Neuron (in vitro differentiated cells): ENCODE results near the gene ARHGAP24.
A peak's percentile ranks its signal among the peaks of the same experiment; 100 is the strongest.

Source experiments
- H2AFZ ChIP-seq: one replicate; pipeline ENCODE4 v1.6.1; 2013; ENCODE audit warnings: low read depth, mild to moderate bottlenecking, inconsistent platforms, low read length, moderate library complexity
- H3K27me3 ChIP-seq: one replicate; pipeline ENCODE4 v1.6.1; 2013; ENCODE audit warnings: low read length; ENCODE audit not compliant: insufficient read depth
- H3K36me3 ChIP-seq: one replicate; pipeline ENCODE4 v1.6.1; 2013; ENCODE audit warnings: low read length; ENCODE audit not compliant: insufficient read depth
- H3K4me1 ChIP-seq: one replicate; pipeline ENCODE4 v1.6.1; 2013; ENCODE audit warnings: low read length; ENCODE audit not compliant: insufficient read depth
- H3K4me3 ChIP-seq: 2 replicates; pipeline ENCODE4 v1.5.1; 2013; ENCODE audit warnings: mild to moderate bottlenecking, low read length, moderate library complexity
- H3K9me3 ChIP-seq: one replicate; pipeline ENCODE4 v1.6.1; 2013; ENCODE audit warnings: low read length

ARHGAP24 gene

GRCh38 chr4:85772470-85772869, 297.5 kb downstream of the ARHGAP24 start:
- Histone ChIP-seq H3K4me3 (no peak overlapping the region), H3K9me3 (no peaks in the 10 kb centered on the region), H2AFZ (no peak overlapping the region), H3K27me3 (no peaks in the 10 kb centered on the region), H3K36me3 (no peaks in the 10 kb centered on the region), H3K4me1 (peaks cover 5% of the 10 kb centered on the region)

DNA sequence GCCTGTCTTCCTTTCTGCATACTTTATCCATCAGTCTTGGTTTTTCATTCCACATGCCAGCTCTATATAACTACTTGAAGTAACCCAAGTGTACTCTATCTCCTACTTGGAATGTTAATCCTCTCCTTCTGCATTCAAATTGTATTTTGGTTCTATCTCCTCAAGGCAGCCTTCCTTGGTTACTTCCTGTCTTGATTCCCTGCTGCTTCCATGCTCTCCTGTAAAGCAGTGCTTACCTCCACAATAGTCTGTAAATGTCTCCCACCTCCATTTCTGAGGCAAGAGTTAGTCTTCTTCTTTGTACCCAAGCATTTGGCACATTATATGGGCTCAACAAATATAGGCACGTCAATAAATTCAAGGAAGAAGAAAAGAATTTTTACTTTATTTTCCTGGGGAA, 298.4 kb downstream of the ARHGAP24 start:
- Histone ChIP-seq H2AFZ (peak overlapping the region; percentile 65), H3K4me1 (peaks cover 5% of the 10 kb centered on the region), H3K9me3 (no peaks in the 10 kb centered on the region), H3K4me3 (no peak overlapping the region), H3K27me3 (no peaks in the 10 kb centered on the region), H3K36me3 (no peaks in the 10 kb centered on the region)

- H3K27me3 ChIP-seq = no peaks in the 10 kb centered on the region
- peaks cover 5% of the 10 kb centered on the region for H3K4me1 ChIP-seq
- H3K4me3 ChIP-seq = no peak overlapping the region
- no peaks in the 10 kb centered on the region for H3K36me3 ChIP-seq
- peak overlapping the region; percentile 65 for H2AFZ ChIP-seq
- no peaks in the 10 kb centered on the region for H3K9me3 ChIP-seq
These were observed 299.1 kb downstream of the ARHGAP24 start for GRCh38 chr4:85774000-85774399.

DNA sequence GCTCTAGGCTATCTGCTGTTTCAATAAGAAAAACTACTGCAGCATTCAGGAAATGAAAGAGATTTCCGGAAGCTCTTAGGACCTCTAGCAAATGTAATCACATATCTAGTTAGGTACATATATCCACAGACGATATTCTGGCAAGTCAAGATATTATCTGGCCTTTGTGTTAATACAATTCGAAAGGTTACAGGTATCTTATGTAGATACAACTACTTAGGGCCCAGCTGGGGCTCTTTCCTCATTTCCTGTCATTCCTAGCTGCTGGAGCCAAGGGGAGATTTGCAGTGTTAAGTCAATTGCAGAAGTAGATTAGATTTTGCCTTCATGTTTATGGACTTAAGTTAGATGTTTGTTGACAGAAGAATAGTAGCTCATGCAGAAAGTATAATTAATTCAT, 299.5 kb downstream of the ARHGAP24 start:
- Histone ChIP-seq H3K9me3 (no peaks in the 10 kb centered on the region), H3K4me1 (peaks cover 5% of the 10 kb centered on the region), H3K36me3 (no peaks in the 10 kb centered on the region), H3K27me3 (no peaks in the 10 kb centered on the region), H2AFZ (no peak overlapping the region), H3K4me3 (no peak overlapping the region)

GRCh38 chr4:85776096-85776495, 301.1 kb downstream of the ARHGAP24 start:
- H3K4me3 ChIP-seq = no peak overlapping the region
- H3K27me3 ChIP-seq = no peaks in the 10 kb centered on the region
- no peak overlapping the region for H2AFZ ChIP-seq
- H3K36me3 ChIP-seq = no peaks in the 10 kb centered on the region
- no peaks in the 10 kb centered on the region for H3K9me3 ChIP-seq
- peaks cover 5% of the 10 kb centered on the region for H3K4me1 ChIP-seq

GRCh38 chr4:85776579-85776978, 301.6 kb downstream of the ARHGAP24 start:
- Histone ChIP-seq H3K9me3 (no peaks in the 10 kb centered on the region), H3K27me3 (no peaks in the 10 kb centered on the region), H3K4me3 (no peak overlapping the region), H3K36me3 (no peaks in the 10 kb centered on the region), H2AFZ (no peak overlapping the region), H3K4me1 (peaks cover 5% of the 10 kb centered on the region)

DNA sequence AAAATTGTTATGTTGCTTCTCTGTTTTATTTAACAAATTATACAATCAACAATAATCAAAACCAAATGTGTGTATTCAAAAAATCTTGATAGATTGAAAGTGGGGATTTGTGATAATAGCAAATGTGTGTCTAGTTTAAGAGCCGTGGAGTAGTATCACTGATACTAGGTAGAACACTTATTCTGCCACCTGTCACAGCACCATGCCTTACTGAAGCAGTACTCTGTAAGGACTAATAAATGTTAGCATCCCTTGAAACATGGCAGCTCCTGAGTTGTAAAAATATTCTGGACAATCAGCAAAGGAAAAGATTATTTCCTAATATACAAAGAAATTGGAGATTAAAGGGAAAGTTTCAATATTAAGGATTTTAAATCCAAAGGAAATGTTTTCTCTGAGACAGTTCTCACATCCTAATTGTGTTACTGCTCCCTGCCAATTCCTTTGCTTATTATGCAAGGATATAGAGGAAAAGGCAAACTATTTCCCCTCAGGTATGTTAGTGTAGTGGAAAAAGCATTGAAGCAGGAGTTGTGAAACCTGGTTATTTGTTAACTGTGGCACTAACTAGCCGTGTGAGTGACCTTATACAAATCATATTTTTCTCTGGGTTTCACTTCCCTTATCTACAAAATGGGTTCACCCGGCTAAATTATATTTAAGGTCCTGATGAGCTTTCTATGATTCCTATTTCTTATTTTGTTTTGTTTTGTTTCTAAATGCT, 303.1 kb downstream of the ARHGAP24 start:
- no peaks in the 10 kb centered on the region for H3K9me3 ChIP-seq
- H3K4me1 ChIP-seq = peaks cover 5% of the 10 kb centered on the region
- no peak overlapping the region for H2AFZ ChIP-seq
- no peak overlapping the region for H3K4me3 ChIP-seq
- H3K27me3 ChIP-seq = no peaks in the 10 kb centered on the region
- no peaks in the 10 kb centered on the region for H3K36me3 ChIP-seq

- H3K9me3 ChIP-seq = no peaks in the 10 kb centered on the region
- no peaks in the 10 kb centered on the region for H3K36me3 ChIP-seq
- H3K27me3 ChIP-seq = no peaks in the 10 kb centered on the region
- peaks cover 5% of the 10 kb centered on the region for H3K4me1 ChIP-seq
- no peak overlapping the region for H3K4me3 ChIP-seq
- H2AFZ ChIP-seq = no peak overlapping the region
These were observed 303.7 kb downstream of the ARHGAP24 start for GRCh38 chr4:85778632-85779131.

DNA sequence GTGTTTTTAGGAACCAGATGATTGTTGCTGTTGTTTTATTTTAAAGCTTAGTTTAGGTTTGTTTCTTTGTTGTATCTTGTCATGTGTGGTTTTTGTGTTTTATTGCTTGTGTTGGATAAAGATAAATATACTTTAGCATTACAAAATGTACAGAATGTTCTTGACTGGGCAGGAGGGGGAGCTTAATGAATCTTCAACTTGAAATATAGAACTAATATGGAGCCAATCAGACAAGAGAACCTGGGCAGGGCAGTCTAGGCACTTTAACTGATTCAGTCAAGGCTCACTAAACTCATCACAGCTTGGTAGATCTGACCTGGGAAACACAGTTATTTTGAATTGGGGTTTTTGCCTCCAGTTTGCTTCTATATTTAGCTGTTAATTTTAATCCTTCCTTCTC, 304.2 kb downstream of the ARHGAP24 start:
- no peak overlapping the region for H2AFZ ChIP-seq
- no peaks in the 10 kb centered on the region for H3K9me3 ChIP-seq
- H3K4me1 ChIP-seq = peaks cover 1% of the 10 kb centered on the region
- no peaks in the 10 kb centered on the region for H3K27me3 ChIP-seq
- no peaks in the 10 kb centered on the region for H3K36me3 ChIP-seq
- no peak overlapping the region for H3K4me3 ChIP-seq

- Histone ChIP-seq H3K9me3 (no peaks in the 10 kb centered on the region), H2AFZ (no peak overlapping the region), H3K4me3 (no peak overlapping the region), H3K36me3 (no peaks in the 10 kb centered on the region), H3K27me3 (no peaks in the 10 kb centered on the region), H3K4me1 (no peaks in the 10 kb centered on the region)
These were observed 305.7 kb downstream of the ARHGAP24 start for GRCh38 chr4:85780664-85781063.

- H3K36me3 ChIP-seq = no peaks in the 10 kb centered on the region
- H3K4me3 ChIP-seq = no peak overlapping the region
- H2AFZ ChIP-seq = no peak overlapping the region
- no peaks in the 10 kb centered on the region for H3K4me1 ChIP-seq
- H3K9me3 ChIP-seq = peaks cover 2% of the 10 kb centered on the region
- H3K27me3 ChIP-seq = no peaks in the 10 kb centered on the region
These were observed 308.5 kb downstream of the ARHGAP24 start for GRCh38 chr4:85783483-85783882.

DNA sequence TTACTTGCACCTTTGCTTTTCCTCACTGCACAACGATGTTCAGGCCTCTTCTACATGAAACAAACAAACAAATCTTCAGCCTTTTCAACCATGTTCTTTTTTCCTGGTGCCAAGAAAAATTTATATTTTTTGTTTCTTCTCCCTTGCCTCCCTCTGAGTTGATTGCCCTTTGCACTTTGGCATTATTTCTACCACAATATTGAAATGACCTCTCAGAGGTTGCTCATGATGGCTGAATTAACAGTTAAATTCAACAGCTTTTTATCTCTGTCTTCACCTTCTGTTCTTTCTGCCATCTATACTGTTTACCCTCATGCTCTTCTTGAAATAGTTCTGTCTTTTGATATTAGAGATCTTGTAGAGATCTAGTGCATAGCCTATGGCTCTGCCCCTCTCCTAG, 308.9 kb downstream of the ARHGAP24 start:
- no peak overlapping the region for H3K4me3 ChIP-seq
- H3K9me3 ChIP-seq = peaks cover 2% of the 10 kb centered on the region
- no peaks in the 10 kb centered on the region for H3K4me1 ChIP-seq
- no peaks in the 10 kb centered on the region for H3K36me3 ChIP-seq
- no peaks in the 10 kb centered on the region for H3K27me3 ChIP-seq
- H2AFZ ChIP-seq = no peak overlapping the region

DNA sequence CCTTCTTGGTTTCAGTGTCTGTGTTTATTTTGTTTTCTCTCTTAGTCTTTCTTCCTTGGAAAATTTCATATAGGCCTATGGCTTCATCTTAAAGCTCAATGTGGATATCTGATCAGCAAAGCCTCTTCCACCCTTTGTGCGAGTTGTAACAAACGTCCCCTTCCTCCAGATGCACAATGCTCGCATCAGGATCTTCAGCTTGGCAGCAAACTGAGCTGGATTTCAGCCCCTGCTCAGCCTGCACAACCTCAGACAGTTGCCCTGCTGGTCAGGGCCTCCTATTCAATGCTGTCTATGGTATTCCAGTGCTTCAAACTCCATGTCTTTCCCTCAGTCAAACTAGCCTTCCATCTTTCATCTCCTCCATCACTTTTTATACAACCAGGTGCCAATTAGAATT, 309.4 kb downstream of the ARHGAP24 start:
- no peak overlapping the region for H3K4me3 ChIP-seq
- H3K27me3 ChIP-seq = no peaks in the 10 kb centered on the region
- peaks cover 2% of the 10 kb centered on the region for H3K9me3 ChIP-seq
- H3K4me1 ChIP-seq = no peaks in the 10 kb centered on the region
- no peaks in the 10 kb centered on the region for H3K36me3 ChIP-seq
- no peak overlapping the region for H2AFZ ChIP-seq

DNA sequence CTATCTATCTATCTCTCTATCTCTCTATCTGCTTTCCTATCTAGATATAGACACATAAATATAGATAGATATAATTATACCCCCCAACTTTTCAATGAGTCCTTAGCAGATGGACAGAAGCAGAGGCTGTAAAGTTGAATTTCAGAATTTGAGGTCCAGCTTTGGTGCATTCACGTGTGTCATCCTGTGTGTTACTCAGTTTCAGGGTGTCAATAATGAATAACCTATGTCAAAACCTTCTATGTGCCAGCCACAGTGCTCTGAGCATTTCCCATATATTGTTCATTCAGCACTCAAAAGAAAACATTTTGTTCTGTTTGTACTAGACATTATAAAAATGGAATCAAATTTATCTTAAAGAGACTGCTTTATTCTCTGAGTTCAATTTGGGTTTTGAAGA, 310.0 kb downstream of the ARHGAP24 start:
- Histone ChIP-seq H3K27me3 (no peaks in the 10 kb centered on the region), H3K4me1 (no peaks in the 10 kb centered on the region), H2AFZ (no peak overlapping the region), H3K36me3 (no peaks in the 10 kb centered on the region), H3K9me3 (peaks cover 2% of the 10 kb centered on the region), H3K4me3 (no peak overlapping the region)
